NCI-H748 (cell line): ENCODE data around the gene PRKCZ.
"Not testable (repeated sequence)": the region's sequence is repeated elsewhere in the genome, so short reads cannot be mapped to it uniquely, and the experiment has no call there.

Source experiments
- DNase-seq: peaks from one replicate; lab custom pipeline; 2025; ENCODE audit not compliant: unreplicated experiment; lab: John Stamatoyannopoulos, UW

Gene PRKCZ

GRCh38 chr1:2083666-2084065 is 33.5 kb downstream of the PRKCZ start:
- no peak for DNase-seq

- no peak for DNase-seq
Measured at GRCh38 chr1:2084306-2084705, 34.1 kb downstream of the PRKCZ start.

- DNase-seq, result no peak
Measured at GRCh38 chr1:2085080-2085479, 34.9 kb downstream of the PRKCZ start.

GRCh38 chr1:2086446-2087078 is 36.4 kb downstream of the PRKCZ start:
- DNase-seq, result no peak

- no peak for DNase-seq
Measured at GRCh38 chr1:2087766-2088165, 37.6 kb downstream of the PRKCZ start.

- no peak for DNase-seq
Measured at GRCh38 chr1:2088458-2088857, 38.2 kb downstream of the PRKCZ start.

- DNase-seq, result no peak
Measured at GRCh38 chr1:2089051-2089450, 38.8 kb downstream of the PRKCZ start.

GRCh38 chr1:2090216-2090890 is 40.1 kb downstream of the PRKCZ start:
- no peak for DNase-seq

GRCh38 chr1:2091611-2092604 is 41.7 kb downstream of the PRKCZ start:
- DNase-seq, result no peak

GRCh38 chr1:2093055-2093454 is 42.8 kb downstream of the PRKCZ start:
- DNase-seq, result no peak

GRCh38 chr1:2093636-2094035 is 43.4 kb downstream of the PRKCZ start:
- no peak for DNase-seq

- not testable (repeated sequence) for DNase-seq
Measured at GRCh38 chr1:2094269-2095158, 44.3 kb downstream of the PRKCZ start.

GRCh38 chr1:2095394-2095793 is 45.2 kb downstream of the PRKCZ start:
- DNase-seq, result no peak

- no peak for DNase-seq
Measured at GRCh38 chr1:2095981-2096736, 45.9 kb downstream of the PRKCZ start.

- no peak for DNase-seq
Measured at GRCh38 chr1:2097386-2098300, 47.4 kb downstream of the PRKCZ start.

- no peak for DNase-seq
Measured at GRCh38 chr1:2098301-2098698, 48.1 kb downstream of the PRKCZ start.

GRCh38 chr1:2098839-2099785 is 48.9 kb downstream of the PRKCZ start:
- DNase-seq, result no peak
